ENCODE measurements around the gene P4HA2.

- TF ChIP-seq ZNF8 (CRISPR knock-in tag; IDR thresholded peaks at IDR 0.05) (no peak), PPARA (CRISPR knock-in tag; IDR thresholded peaks at IDR 0.05; ENCODE audit: borderline replicate concordance) (no peak), GLIS3 (CRISPR knock-in tag; IDR thresholded peaks at IDR 0.05) (no peak), ARNTL (CRISPR knock-in tag; IDR thresholded peaks at IDR 0.05; ENCODE audit: borderline replicate concordance, low read depth) (no peak), RARB (CRISPR knock-in tag; IDR thresholded peaks at IDR 0.05) (no peak), ZNF565 (CRISPR knock-in tag; conservative IDR thresholded peaks at IDR 0.05; ENCODE audit: low read depth) (no peak), OSR1 (CRISPR knock-in tag; IDR thresholded peaks at IDR 0.05) (no peak), ZFP3 (CRISPR knock-in tag; IDR thresholded peaks at IDR 0.05) (no peak), PATZ1 (CRISPR knock-in tag; IDR thresholded peaks at IDR 0.05; ENCODE audit: borderline replicate concordance) (no peak), ISL1 (CRISPR knock-in tag; IDR thresholded peaks at IDR 0.05) (no peak), CREB5 (CRISPR knock-in tag; IDR thresholded peaks at IDR 0.05; ENCODE audit: low read depth) (no peak), POU6F1 (CRISPR knock-in tag; IDR thresholded peaks at IDR 0.05; ENCODE audit: borderline replicate concordance, low read depth) (no peak)
Observed at GRCh38 chr5:132225165-132226032, 2.3 kb downstream of the P4HA2 start.

Data from SK-N-SH treated with all-trans-retinoic acid at 6 μM for 48 hours (cell line).